IPS-NIHi7 (cell line): ENCODE results near the gene RHEB.
"Not testable (repeated sequence)": the region's sequence is repeated elsewhere in the genome, so short reads cannot be mapped to it uniquely, and the experiment has no call there.

ENCODE experiments used
- DNase-seq: peaks from one replicate; pipeline ENCODE4 v3.0.0; 2012; ENCODE audit warnings: mixed read lengths; ENCODE audit errors: extremely low spot score

The RHEB gene

GRCh38 chr7:151529842-151530241 lies 10.1 kb upstream of the RHEB start:
- DNase-seq = no peak

- no peak for DNase-seq
Observed at GRCh38 chr7:151524845-151525244, 5.2 kb upstream of the RHEB start.

GRCh38 chr7:151524331-151524730 lies 4.6 kb upstream of the RHEB start:
- no peak for DNase-seq

GRCh38 chr7:151520419-151521261 lies 945 bp upstream of the RHEB start:
- no peak for DNase-seq

- not testable (repeated sequence) for DNase-seq
Observed at GRCh38 chr7:151518947-151519764, 539 bp downstream of the RHEB start.

- DNase-seq = no peak
Observed at GRCh38 chr7:151518105-151518946, 1.4 kb downstream of the RHEB start.

GRCh38 chr7:151517601-151518104 lies 2.0 kb downstream of the RHEB start:
- no peak for DNase-seq

GRCh38 chr7:151515276-151515565 lies 4.5 kb downstream of the RHEB start:
- no peak for DNase-seq

GRCh38 chr7:151514461-151515275 lies 5.0 kb downstream of the RHEB start:
- no peak for DNase-seq

- DNase-seq = no peak
Observed at GRCh38 chr7:151513133-151513532, 6.6 kb downstream of the RHEB start.

- DNase-seq = no peak
Observed at GRCh38 chr7:151512353-151512752, 7.3 kb downstream of the RHEB start.

- no peak for DNase-seq
Observed at GRCh38 chr7:151511946-151512345, 7.7 kb downstream of the RHEB start.

- DNase-seq = no peak
Observed at GRCh38 chr7:151511270-151511669, 8.4 kb downstream of the RHEB start.

- no peak for DNase-seq
Observed at GRCh38 chr7:151509670-151510333, 9.9 kb downstream of the RHEB start.

GRCh38 chr7:151508991-151509390 lies 10.7 kb downstream of the RHEB start:
- no peak for DNase-seq

- DNase-seq = no peak
Observed at GRCh38 chr7:151507806-151508205, 11.9 kb downstream of the RHEB start.

GRCh38 chr7:151506901-151507382 lies 12.8 kb downstream of the RHEB start:
- DNase-seq = no peak

GRCh38 chr7:151505836-151506468 lies 13.7 kb downstream of the RHEB start:
- DNase-seq = no peak

- no peak for DNase-seq
Observed at GRCh38 chr7:151505433-151505832, 14.3 kb downstream of the RHEB start.
